Subcutaneous adipose tissue (tissue), 4 donors: Measurements from ENCODE around the gene SLC4A7. TPM values are rescaled to one million over a fixed set of nuclear protein-coding genes. Genes with fewer than 3 reads are reported as not detected.

Source experiments
- CTCF ChIP-seq: fragments of 450-650 bp; IDR thresholded peaks from one replicate; pipeline ENCODE4 v1.5.1; 2016; ENCODE audit warnings: low read depth, mild to moderate bottlenecking, control low read depth, antibody characterized with exemption, moderate library complexity
- total RNA-seq, 4 donors: library from RNA; depleted of rRNA; stranded (reverse); fragments of >200 nt; gene quantifications; one replicate each; pipeline ENCODE4 v1.1.0, GENCODE V29; 2016

The SLC4A7 gene
- total RNA-seq, 4 donors from 2014 or later, result 19.4 to 41.8 (median 37.6) TPM

- TF ChIP-seq CTCF, result no peak
These were observed 37.1 kb upstream of the SLC4A7 start for GRCh38 chr3:27521179-27521871.

- TF ChIP-seq CTCF, result no peak
These were observed 27.7 kb upstream of the SLC4A7 start for GRCh38 chr3:27511724-27512422.

- TF ChIP-seq CTCF, result no peak
These were observed 25.2 kb upstream of the SLC4A7 start for GRCh38 chr3:27509376-27509775.

DNA sequence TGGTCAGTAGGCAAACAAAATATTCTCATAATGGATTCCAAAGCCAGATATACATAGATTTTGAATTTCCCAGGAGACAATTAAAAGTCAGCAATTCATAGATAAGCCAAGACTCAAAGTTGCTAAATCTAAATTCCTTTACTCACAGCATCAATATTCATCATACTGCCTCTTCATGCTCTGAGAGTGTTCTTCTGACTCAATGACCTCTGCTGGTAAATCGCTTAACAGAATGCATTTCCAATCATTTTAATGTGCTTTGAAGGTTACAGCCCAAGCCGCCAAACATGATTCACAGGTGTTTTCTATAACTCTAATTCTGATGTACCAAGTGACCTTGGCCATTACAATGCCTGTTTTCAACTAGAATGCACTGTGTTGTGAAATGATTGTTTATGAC lies 24.2 kb upstream of the SLC4A7 start:
- no peak for TF ChIP-seq CTCF

GRCh38 chr3:27507515-27508266 lies 23.5 kb upstream of the SLC4A7 start:
- no peak for TF ChIP-seq CTCF

DNA sequence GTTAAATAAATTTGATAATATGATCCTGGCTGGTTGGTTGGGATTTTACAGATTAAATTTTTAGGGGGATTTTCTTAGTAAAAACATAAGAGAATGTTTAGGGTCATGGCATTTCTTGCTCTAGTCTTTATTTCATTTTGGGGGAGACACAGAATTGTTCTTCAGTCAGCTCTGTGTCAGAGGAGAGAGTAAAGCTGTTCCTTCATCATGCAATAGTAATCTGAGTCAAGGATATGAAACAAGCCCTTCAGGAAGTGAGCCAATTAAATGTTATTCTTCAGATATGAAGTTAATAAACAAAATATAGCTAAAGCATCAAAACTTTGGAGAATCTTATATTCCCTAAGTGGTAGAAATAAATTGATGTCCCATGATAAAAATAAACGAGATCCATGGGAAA lies 22.9 kb upstream of the SLC4A7 start:
- TF ChIP-seq CTCF, result no peak

DNA sequence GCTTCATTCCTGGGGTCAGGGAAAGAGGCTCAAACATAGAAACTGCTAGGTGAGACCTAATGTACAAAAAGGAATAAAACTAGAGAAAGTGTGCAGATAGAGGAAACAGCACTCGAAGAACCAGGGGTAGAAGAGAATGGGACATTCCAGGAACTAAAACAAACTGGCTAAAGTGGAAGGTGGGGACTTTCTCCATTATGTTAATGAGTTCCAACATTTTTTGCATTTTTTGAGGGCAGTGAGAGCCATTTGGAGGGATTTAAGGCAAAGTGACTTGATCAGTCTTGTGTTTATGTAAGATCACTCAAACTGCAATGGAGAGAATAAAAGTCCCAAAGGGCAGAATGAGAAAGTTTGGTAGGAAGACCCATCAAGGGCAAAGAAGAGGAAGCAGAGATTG lies 20.6 kb upstream of the SLC4A7 start:
- TF ChIP-seq CTCF, result no peak
